ENCODE measurements around the gene DNAH6.

Gene DNAH6

DNA sequence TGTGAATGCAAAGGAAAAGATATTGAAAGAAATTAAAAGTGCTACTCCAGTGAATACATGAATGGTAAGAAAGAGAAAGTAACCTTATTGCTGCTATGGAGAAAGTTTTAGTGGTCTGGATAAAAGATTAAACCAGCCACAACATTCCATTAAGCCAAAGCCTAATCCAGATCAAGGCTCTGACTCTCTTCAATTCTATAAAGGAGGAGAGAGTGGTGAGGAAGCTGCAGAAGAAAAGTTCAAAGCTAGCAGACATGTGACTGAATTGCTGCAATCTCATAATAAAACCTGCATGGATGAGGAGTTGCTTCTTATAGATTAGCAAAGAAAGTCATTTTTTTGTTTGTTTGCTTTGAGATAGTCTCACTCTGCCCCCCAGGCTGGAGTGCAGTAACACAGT is 130.2 kb downstream of the DNAH6 start:
- no peak for DNase-seq (ENCODE audit: low spot score)
- H3K27ac ChIP-seq = no peak overlapping the region
- TF ChIP-seq, protein P1, sequence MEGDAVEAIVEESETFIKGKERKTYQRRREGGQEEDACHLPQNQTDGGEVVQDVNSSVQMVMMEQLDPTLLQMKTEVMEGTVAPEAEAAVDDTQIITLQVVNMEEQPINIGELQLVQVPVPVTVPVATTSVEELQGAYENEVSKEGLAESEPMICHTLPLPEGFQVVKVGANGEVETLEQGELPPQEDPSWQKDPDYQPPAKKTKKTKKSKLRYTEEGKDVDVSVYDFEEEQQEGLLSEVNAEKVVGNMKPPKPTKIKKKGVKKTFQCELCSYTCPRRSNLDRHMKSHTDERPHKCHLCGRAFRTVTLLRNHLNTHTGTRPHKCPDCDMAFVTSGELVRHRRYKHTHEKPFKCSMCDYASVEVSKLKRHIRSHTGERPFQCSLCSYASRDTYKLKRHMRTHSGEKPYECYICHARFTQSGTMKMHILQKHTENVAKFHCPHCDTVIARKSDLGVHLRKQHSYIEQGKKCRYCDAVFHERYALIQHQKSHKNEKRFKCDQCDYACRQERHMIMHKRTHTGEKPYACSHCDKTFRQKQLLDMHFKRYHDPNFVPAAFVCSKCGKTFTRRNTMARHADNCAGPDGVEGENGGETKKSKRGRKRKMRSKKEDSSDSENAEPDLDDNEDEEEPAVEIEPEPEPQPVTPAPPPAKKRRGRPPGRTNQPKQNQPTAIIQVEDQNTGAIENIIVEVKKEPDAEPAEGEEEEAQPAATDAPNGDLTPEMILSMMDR (IDR thresholded peaks at IDR 0.05) = no peak

DNA sequence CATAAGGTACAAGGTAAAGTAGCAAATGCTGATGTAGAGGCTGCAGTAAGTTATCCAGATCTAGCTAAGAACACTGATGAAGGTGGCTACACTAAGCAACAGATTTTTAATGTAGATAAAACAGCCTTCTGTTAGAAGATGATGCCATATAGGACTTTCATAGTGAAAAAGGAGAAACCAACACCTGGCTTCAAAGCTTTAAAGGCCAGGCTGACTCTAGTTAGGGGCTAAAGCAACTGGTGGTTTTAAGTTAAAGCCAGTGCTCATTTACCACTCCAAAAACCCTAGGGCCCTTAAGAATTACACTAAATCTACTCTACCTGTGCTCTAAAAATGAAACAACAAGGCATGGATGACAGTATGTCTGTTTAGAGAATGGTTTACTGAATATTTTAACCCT is 131.0 kb downstream of the DNAH6 start:
- H3K27ac ChIP-seq = no peak overlapping the region
- no peak for DNase-seq (ENCODE audit: low spot score)
- TF ChIP-seq, protein P1 (IDR thresholded peaks at IDR 0.05) = no peak
- H3K4me3 ChIP-seq = no peak overlapping the region

More for the DNA sequence above, 130.2 kb downstream of the DNAH6 start:
- H3K4me3 ChIP-seq = no peak overlapping the region

DNA sequence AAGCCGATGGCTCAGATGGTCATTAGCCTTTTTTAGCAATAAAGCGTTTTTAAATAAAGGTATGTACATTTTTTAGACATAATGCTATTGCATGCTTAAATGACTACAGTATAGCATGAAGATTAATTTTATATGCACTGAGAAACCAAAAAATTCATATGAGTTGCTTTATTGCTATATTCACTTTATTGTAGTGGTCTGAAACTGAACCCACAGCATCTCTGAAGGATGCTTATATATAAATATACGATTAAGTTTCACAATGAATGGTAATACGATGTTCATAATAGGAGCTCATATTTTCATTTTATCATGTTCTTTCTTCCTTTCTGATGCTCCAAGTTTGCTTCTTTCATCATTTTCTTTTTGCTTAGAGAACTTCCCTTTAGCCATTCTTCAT is 132.8 kb downstream of the DNAH6 start:
- no peak overlapping the region for H3K27ac ChIP-seq
- no peak overlapping the region for H3K4me3 ChIP-seq
- DNase-seq (ENCODE audit: low spot score) = no peak
- TF ChIP-seq, protein P1 (IDR thresholded peaks at IDR 0.05) = no peak

DNA sequence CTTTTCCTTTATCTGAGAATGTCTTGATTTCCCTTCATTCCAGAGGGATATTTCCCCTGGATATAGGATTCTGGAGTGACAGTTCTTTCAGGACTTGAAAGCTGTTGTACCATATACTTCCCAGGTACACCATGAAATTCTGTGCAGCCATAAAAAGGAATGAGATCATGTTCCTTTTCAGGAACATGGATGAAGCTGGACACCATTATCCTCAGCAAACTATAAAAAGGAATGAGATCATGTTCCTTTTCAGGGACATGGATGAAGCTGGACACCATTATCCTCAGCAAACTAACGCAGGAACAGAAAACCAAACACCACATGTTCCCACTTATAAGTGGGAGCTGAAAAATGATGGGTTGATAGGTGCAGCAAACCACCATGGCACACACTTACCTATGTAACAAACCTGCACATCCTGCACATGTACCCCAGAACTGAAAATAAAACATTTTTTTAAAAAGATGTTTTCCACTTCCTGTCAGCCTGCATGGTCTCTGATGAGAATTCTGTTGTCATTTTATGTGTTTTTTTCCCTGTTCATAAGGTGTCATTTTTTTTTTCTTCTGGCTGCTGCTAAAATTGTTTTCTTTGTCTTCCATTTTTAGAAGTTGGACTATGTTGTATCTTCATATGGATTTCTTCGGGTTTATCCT is 133.3 kb downstream of the DNAH6 start:
- TF ChIP-seq, protein P1 (IDR thresholded peaks at IDR 0.05) = no peak
- Histone ChIP-seq H3K27ac (no peak overlapping the region), H3K4me3 (no peak overlapping the region)
- no peak for DNase-seq (ENCODE audit: low spot score)

DNA sequence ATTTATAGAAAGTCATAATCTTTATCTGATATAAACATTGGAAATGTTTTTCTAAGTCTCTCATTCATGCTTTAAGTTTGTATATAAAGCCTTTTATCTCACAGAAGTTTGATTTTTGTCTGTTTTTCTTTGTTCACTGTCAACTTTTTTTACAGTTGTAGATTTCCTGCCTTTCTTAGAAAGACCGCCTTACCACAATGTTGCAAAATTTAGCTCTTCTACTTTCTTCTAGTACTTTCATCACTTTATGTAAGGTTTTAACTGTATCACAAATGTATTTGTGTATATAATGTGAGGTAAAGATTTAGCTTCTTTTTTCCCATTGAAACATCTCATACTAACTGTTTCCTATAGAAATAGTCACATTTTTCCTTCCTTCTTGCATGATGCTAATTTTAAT is 136.1 kb downstream of the DNAH6 start:
- DNase-seq (ENCODE audit: low spot score) = no peak
- TF ChIP-seq, protein P1 (IDR thresholded peaks at IDR 0.05) = no peak
- Histone ChIP-seq H3K4me3 (no peak overlapping the region), H3K27ac (no peak overlapping the region)

DNA sequence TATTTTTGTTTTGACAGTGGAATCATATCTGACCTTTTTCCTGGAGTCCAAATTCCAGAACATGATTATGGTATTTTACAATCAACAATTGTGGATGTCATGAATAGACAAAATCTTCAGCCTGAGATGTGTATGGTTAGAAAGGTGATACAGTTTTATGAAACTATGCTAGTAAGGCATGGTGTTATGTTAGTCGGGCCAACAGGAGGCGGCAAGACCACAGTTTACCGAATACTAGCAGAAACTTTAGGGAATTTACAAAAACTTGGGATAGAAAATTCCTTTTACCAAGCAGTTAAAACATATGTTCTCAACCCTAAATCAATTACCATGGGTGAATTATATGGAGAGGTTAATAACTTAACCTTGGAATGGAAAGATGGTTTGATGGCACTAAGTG is 137.0 kb downstream of the DNAH6 start:
- DNase-seq (ENCODE audit: low spot score) = no peak
- no peak overlapping the region for H3K27ac ChIP-seq
- H3K4me3 ChIP-seq = no peak overlapping the region
- TF ChIP-seq, protein P1 (IDR thresholded peaks at IDR 0.05) = no peak

DNA sequence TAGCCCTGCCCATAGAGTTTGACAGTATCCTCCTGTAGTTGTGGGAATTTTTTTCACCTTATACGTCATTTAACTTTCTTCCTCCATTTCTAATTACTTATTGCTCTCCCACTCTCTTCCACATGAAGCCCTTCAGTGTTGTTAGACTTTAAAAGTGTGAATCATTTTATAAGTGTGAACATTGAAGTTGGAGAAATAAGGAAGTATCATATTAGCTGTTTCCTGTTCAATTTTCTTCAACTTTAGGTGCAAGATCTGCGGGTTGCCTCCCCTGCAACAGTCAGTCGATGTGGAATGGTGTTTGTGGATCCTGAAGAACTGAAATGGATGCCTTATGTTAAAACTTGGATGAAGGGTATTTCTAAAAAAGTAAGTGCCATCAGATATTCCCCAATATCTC is 138.1 kb downstream of the DNAH6 start:
- TF ChIP-seq, protein P1 (IDR thresholded peaks at IDR 0.05) = no peak
- no peak for DNase-seq (ENCODE audit: low spot score)
- Histone ChIP-seq H3K27ac (no peak overlapping the region), H3K4me3 (no peak overlapping the region)

Measured in coronary artery (tissue), 2 donors.